Vagina (tissue), 2 donors: ENCODE data around the gene VPREB3. TPM values are rescaled to one million over a fixed set of nuclear protein-coding genes. Genes with fewer than 3 reads are reported as not detected.

Experiments used
- DNase-seq, 2 donors: peaks; one replicate each; pipeline ENCODE4 v3.0.0-alpha.2; 2017; ENCODE audit errors: extremely low spot score in 2 of 2
- H3K27ac ChIP-seq: fragments of 200-600 bp; sonication (generic); one replicate; pipeline ENCODE4 v1.5.1; 2019
- H3K27me3 ChIP-seq: fragments of 200-600 bp; sonication (generic); one replicate; pipeline ENCODE4 v1.5.1; 2019
- H3K36me3 ChIP-seq, 2 donors: fragments of 200-600 bp; sonication (generic); one replicate each; pipeline ENCODE4 v1.5.1; 2017 to 2019
- H3K4me1 ChIP-seq: fragments of 200-600 bp; sonication (generic); one replicate; pipeline ENCODE4 v1.5.1; 2019
- H3K4me3 ChIP-seq, 2 donors: fragments of 200-600 bp; sonication (generic); 1 replicate in 1 of 2; 2 replicates in 1 of 2; pipeline ENCODE4 v1.5.1; 2016 to 2019
- H3K9me3 ChIP-seq: fragments of 200-600 bp; sonication (generic); one replicate; pipeline ENCODE4 v1.5.1; 2019
- POLR2A ChIP-seq, 2 donors: fragments of 450-650 bp; IDR thresholded peaks; one replicate each; pipeline ENCODE4 v1.6.1; 2017; ENCODE audit warnings: antibody characterized with exemption in 2 of 2, mild to moderate bottlenecking in 2 of 2, moderate library complexity in 2 of 2
- POLR2AphosphoS5 ChIP-seq, 2 donors: sonication (generic); formaldehyde crosslinking; IDR thresholded peaks; one replicate each; pipeline ENCODE4 v1.9.0; 2017; ENCODE audit warnings: antibody characterized with exemption in 2 of 2, mild to moderate bottlenecking in 2 of 2, low read depth in 1 of 2; ENCODE audit not compliant: insufficient read depth in 1 of 2
- intact Hi-C: fragments of 100-400 bp; cut with DNase I; formaldehyde crosslinking; loops from one replicate; pipeline ENCODE4 v1.15.1; 2023
- total RNA-seq: library from RNA; depleted of rRNA; stranded (reverse); fragments of >200 nt; gene quantifications from one replicate; pipeline ENCODE4 v1.2.3, GENCODE V29; 2016
- TF ChIP-seq, protein P1 (sequence below), 3 experiments: fragments of 450-650 bp in 2 of 3; fragments of 200-600 bp in 1 of 3; sonication (generic) in 1 of 3; IDR thresholded peaks; one replicate each; pipeline ENCODE4 v1.5.1; 2017 to 2019; ENCODE audit warnings: antibody characterized with exemption in 3 of 3, mild to moderate bottlenecking in 2 of 3, moderate library complexity in 2 of 3

Gene VPREB3
- total RNA-seq, 1 donor from 2014 or later: not detected

DNA sequence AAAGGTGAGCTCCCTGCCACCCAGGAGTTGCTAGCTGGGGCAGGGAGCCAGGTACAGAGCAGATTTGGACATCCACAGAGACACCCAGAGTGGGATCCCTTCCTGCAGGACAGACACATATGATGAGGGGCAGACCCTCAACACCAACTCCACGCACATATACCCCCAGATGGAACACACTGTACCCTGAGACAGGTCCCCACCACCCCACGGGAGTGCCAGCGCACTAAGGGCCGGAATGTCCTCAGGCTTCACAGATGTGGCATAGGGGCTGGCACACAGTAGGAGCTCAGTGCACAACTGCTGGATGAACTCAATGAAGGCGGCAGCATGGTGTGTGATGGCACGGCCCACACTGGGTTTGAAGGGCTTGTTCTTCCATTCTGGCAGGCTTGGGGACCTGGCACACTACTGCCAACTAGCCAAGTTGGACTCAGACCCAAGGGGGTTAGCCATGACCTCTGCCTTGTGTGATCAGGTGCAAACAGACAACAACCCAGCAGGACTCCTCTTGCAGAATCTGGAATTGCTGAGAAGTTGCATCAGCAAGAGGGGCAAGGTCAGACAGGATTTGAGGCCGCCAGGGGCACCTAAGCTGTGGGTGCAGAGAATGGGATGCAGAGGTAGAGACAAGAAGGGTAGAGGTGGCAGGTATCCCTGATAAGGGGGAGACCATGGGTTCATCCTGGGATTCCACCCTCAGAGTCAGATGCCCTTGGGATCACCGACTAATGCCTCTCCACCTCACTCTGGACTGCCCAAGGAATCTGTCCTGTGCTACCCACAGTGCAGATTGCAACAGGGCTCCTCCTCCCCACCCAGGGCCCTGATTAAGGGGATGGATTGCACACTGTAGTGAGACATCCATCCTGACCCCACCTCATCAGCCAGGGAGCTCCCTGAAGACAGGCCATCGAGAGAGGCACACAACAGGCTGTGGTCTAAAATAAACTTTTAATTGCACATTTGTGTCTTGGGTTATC is 11.0 kb upstream of the VPREB3 start:
- Histone ChIP-seq H3K27me3 (no peaks in the 10 kb centered on the region), H3K9me3 (no peaks in the 10 kb centered on the region), H3K4me1 (peaks cover 43% of the 10 kb centered on the region), H3K36me3 (no peaks in the 10 kb centered on the region), H3K4me3 (no peak overlapping the region), H3K27ac (no peak overlapping the region)
- TF ChIP-seq, protein P1, sequence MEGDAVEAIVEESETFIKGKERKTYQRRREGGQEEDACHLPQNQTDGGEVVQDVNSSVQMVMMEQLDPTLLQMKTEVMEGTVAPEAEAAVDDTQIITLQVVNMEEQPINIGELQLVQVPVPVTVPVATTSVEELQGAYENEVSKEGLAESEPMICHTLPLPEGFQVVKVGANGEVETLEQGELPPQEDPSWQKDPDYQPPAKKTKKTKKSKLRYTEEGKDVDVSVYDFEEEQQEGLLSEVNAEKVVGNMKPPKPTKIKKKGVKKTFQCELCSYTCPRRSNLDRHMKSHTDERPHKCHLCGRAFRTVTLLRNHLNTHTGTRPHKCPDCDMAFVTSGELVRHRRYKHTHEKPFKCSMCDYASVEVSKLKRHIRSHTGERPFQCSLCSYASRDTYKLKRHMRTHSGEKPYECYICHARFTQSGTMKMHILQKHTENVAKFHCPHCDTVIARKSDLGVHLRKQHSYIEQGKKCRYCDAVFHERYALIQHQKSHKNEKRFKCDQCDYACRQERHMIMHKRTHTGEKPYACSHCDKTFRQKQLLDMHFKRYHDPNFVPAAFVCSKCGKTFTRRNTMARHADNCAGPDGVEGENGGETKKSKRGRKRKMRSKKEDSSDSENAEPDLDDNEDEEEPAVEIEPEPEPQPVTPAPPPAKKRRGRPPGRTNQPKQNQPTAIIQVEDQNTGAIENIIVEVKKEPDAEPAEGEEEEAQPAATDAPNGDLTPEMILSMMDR (IDR thresholded peaks at IDR 0.05): no peak
- no peak for TF ChIP-seq POLR2AphosphoS5 (IDR thresholded peaks at IDR 0.05; ENCODE audit: insufficient read depth in 1 of 2, low read depth in 1 of 2)
- TF ChIP-seq POLR2A (IDR thresholded peaks at IDR 0.05): no peak
- intact Hi-C loops: loop anchor here (5.0 kb wide), 1 partner anchor 82 kb away; no protein-coding TSS in a partner anchor
- no peak for DNase-seq

DNA sequence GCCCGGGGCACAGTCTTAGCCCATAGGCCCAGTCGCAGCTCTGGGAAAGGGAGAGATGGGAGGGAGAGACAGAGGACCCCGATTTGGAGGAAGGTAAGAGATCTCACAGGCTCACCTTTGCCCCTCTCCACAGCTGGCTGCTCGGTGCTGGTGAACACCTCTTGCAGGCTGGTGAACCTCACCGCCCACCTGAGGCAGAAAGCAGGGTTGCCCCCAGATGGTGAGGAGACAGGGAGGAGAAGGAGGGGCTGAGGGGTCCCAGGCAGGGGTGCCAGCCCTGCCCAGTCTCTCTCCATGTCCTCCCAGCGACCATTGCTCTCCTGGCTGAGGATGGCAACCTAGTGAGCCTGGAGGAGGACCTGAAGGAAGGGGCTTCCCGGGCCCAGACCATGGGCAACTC is 9.7 kb upstream of the VPREB3 start:
- no peaks in the 10 kb centered on the region for H3K9me3 ChIP-seq
- H3K4me1 ChIP-seq: peaks cover 43% of the 10 kb centered on the region
- peak overlapping the region in 1 of 2 donors; percentile 24 for H3K4me3 ChIP-seq
- no peaks in the 10 kb centered on the region for H3K36me3 ChIP-seq
- intact Hi-C loops: no loop called here
- TF ChIP-seq, protein P1 (IDR thresholded peaks at IDR 0.05): no peak
- H3K27me3 ChIP-seq: no peaks in the 10 kb centered on the region
- no peak overlapping the region for H3K27ac ChIP-seq
- no peak for DNase-seq

DNA sequence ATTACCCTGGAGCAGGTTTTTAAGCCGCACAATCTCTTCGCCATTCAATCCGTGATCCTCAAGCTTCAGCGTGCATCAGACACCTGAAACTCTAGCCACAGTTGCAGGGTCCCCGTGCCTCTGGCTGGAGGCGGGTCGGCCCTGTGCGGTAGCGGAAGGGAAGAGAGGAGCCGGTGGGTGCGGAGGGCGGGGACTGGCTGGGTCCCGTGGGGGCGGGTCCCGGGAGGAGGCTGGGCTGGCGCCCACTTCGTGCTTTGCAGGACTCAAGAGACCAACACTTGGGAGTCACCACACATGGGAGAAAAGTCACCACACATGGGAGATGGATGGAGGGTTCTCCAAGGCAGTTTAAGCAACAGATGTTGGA is 9.3 kb upstream of the VPREB3 start:
- peak overlapping the region; percentile 6 to 24 for H3K4me3 ChIP-seq
- TF ChIP-seq, protein P1 (IDR thresholded peaks at IDR 0.05): no peak
- TF ChIP-seq POLR2A (IDR thresholded peaks at IDR 0.05) (no peak), POLR2AphosphoS5 (IDR thresholded peaks at IDR 0.05; ENCODE audit: insufficient read depth in 1 of 2, low read depth in 1 of 2) (no peak)
- no peaks in the 10 kb centered on the region for H3K36me3 ChIP-seq
- DNase-seq: no peak
- H3K9me3 ChIP-seq: no peaks in the 10 kb centered on the region
- no peak overlapping the region for H3K27ac ChIP-seq
- intact Hi-C loops: no loop called here
- peaks cover 39% of the 10 kb centered on the region for H3K4me1 ChIP-seq
- H3K27me3 ChIP-seq: no peaks in the 10 kb centered on the region

DNA sequence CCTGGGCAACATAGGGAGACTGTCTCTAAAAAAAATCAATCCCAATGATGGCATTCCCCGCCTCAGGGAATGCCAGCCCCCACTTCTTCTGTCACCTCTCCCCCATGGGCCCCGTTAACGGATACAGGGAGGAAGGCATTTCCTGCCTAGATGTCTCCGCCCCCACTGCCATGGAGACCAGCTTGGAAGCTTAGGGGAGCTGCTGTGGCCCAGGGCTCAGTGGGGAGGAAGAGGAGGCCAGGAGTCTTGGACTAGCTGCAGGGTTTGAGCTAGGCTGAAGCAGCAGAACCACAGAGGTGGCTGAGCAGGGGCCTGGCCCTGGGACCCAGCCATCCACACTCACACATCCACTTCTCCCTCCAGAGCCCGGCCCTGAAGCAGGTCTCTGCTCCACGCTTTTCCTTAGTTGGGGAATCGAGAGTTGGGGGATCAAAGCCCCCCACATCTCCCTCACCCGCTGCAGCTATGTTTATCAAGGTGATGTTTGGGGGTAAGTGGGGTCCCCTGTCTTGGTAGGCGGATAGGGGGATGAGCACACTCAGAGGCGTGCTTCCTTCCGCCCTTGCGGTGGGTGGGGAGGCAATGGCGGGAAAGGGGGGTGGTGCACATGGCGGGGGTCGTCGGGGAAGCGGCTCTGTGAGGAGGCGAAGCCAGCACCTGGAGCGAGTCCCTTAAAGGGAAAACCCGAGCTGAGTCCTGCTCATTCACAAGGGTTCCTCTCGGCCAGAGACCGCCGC is 8.8 kb upstream of the VPREB3 start, which contains the start of gene C22orf15:
Gene C22orf15 (plus strand): TSS at position 149 of the 737 bp plus-strand sequence. CDS start 317 bp downstream, at position 466.
- DNase-seq: no peak
- peaks cover 33% of the 10 kb centered on the region for H3K4me1 ChIP-seq
- no peaks in the 10 kb centered on the region for H3K27me3 ChIP-seq
- H3K9me3 ChIP-seq: no peaks in the 10 kb centered on the region
- H3K4me3 ChIP-seq: peak within 1 kb of the TSS; percentile 6 to 24
- no peak within 1 kb of the TSS for H3K27ac ChIP-seq
- TF ChIP-seq, protein P1 (IDR thresholded peaks at IDR 0.05): no peak
- TF ChIP-seq POLR2AphosphoS5 (IDR thresholded peaks at IDR 0.05; ENCODE audit: insufficient read depth in 1 of 2, low read depth in 1 of 2) (no peak), POLR2A (IDR thresholded peaks at IDR 0.05) (no peak)
- no peaks in the 10 kb centered on the region for H3K36me3 ChIP-seq
- intact Hi-C loops: no loop called here
